HepG2 (cell line): ENCODE measurements around the gene CDKL2. TPM values are rescaled to one million over a fixed set of nuclear protein-coding genes. Genes with fewer than 3 reads are reported as not detected.
"Not testable (repeated sequence)": the region's sequence is repeated elsewhere in the genome, so short reads cannot be mapped to it uniquely, and the experiment has no call there.

Experiments
- ATAC-seq: fragments of 200-7000 bp; cut with Tn5 transposase; 3 replicates; pipeline ENCODE4 v1.9.1; 2020; ENCODE audit warnings: mild to moderate bottlenecking, moderate library complexity
- BruUV-seq: library from RNA; stranded (reverse); fragments of 400-500 nt; replicated peaks from 2 replicates; lab custom pipeline; 2021; lab: Mats Ljungman, UMichigan
- CTCF ChIA-PET: fragments of 300-600 bp; formaldehyde crosslinking; extraction: SDS; loops from one replicate; lab custom pipeline; 2021; ENCODE audit warnings: low total read pairs, inconsistent platforms, low intra/inter-chr PET ratio; lab: Yijun Ruan, JAX
- POLR2A ChIA-PET: fragments of 350-600 bp; sonication (Branson Sonifier 250); formaldehyde crosslinking; loops from one replicate; lab custom pipeline; 2020; ENCODE audit warnings: antibody characterized with exemption, inconsistent platforms; lab: Yijun Ruan, JAX
- DNase-seq: peaks from one replicate; pipeline ENCODE4 v3.0.0-alpha.2; 2015; ENCODE audit warnings: low spot score
- FAIRE-seq: peaks from 3 replicates; lab custom pipeline; 2011; peaks lifted over from hg19 to GRCh38; lab: Jason Lieb, UNC
- H2AFZ ChIP-seq: one replicate; pipeline ENCODE4 v1.6.1; 2011; ENCODE audit warnings: low read length, inconsistent platforms
- H3K27ac ChIP-seq: fragments of 300-600 bp; 3 replicates; pipeline ENCODE4 v1.8.0; 2011; ENCODE audit warnings: mixed run types, mild to moderate bottlenecking, mixed read lengths, low read length, inconsistent platforms; ENCODE audit not compliant: insufficient read depth; ENCODE audit errors: extremely low read length
- H3K27me3 ChIP-seq, 2 experiments: fragments of 200-600 bp in 1 of 2; 2 replicates in 1 of 2; 3 replicates in 1 of 2; pipeline versions ENCODE4 v1.6.0 to v1.8.0; 2011; ENCODE audit warnings: low read length in 2 of 2, mild to moderate bottlenecking in 2 of 2, moderate library complexity in 2 of 2, inconsistent platforms in 1 of 2; ENCODE audit not compliant: insufficient read depth in 2 of 2, control insufficient read depth in 1 of 2
- H3K36me3 ChIP-seq, 2 experiments: fragments of 200-600 bp in 1 of 2; replicated peaks in 1 of 2; 2 replicates in 1 of 2; 3 replicates in 1 of 2; pipeline versions ENCODE4 v1.5.1 to v1.8.0; 2011; ENCODE audit warnings: low read length in 2 of 2, inconsistent platforms in 1 of 2; ENCODE audit not compliant: insufficient read depth in 2 of 2, control insufficient read depth in 1 of 2
- H3K4me1 ChIP-seq: 2 replicates; pipeline ENCODE4 v1.5.1; 2012; ENCODE audit warnings: low read length, inconsistent platforms; ENCODE audit not compliant: insufficient read depth
- H3K4me2 ChIP-seq: 2 replicates; pipeline ENCODE4 v1.6.0; 2011; ENCODE audit warnings: low read depth, low read length, inconsistent platforms
- H3K4me3 ChIP-seq, 3 experiments: fragments of 200-600 bp in 1 of 3; sonication (generic), shearing (Covaris generic) in 1 of 3; replicated peaks in 1 of 3; 2 replicates each; pipeline ENCODE4 v1.5.1; 2011 to 2016; ENCODE audit warnings: low read length in 3 of 3, inconsistent platforms in 2 of 3, low read depth in 2 of 3, mild to moderate bottlenecking in 2 of 3, control low read depth in 1 of 3, mixed read lengths in 1 of 3; ENCODE audit not compliant: insufficient read depth in 1 of 3
- H3K79me2 ChIP-seq: one replicate; pipeline ENCODE4 v1.6.1; 2011; ENCODE audit warnings: low read length, inconsistent platforms; ENCODE audit not compliant: insufficient read depth
- H3K9ac ChIP-seq: 2 replicates; pipeline ENCODE4 v1.6.0; 2011; ENCODE audit warnings: mild to moderate bottlenecking, low read depth, low read length, inconsistent platforms; ENCODE audit not compliant: insufficient read depth
- H3K9me3 ChIP-seq: 2 replicates; pipeline ENCODE4 v1.5.1; 2012; ENCODE audit warnings: mild to moderate bottlenecking, low read length
- H4K20me1 ChIP-seq: 2 replicates; pipeline ENCODE4 v1.6.0; 2011; ENCODE audit warnings: inconsistent platforms, mild to moderate bottlenecking, low read length, moderate library complexity; ENCODE audit not compliant: insufficient read depth
- CEBPB ChIP-seq: IDR thresholded peaks from 2 replicates; pipeline ENCODE4 v1.6.1; 2011; ENCODE audit warnings: low read depth, low read length, improper control_type of control experiment, borderline replicate concordance
- CEBPG ChIP-seq: IDR thresholded peaks from 2 replicates; pipeline ENCODE4 v1.6.1; 2016
- GFI1 ChIP-seq: sonication (generic); formaldehyde crosslinking; IDR thresholded peaks from 2 replicates; pipeline ENCODE4 v1.5.0; 2020; ENCODE audit warnings: missing genetic modification reagents, mild to moderate bottlenecking, borderline replicate concordance
- KDM1A ChIP-seq: IDR thresholded peaks from 2 replicates; pipeline ENCODE4 v1.6.1; 2016; ENCODE audit warnings: missing compliant biosample characterization
- NCOA2 ChIP-seq: sonication (generic); formaldehyde crosslinking; IDR thresholded peaks from 2 replicates; pipeline ENCODE4 v1.8.0; 2022; ENCODE audit warnings: inconsistent platforms
- TEAD3 ChIP-seq: optimal IDR thresholded peaks from 2 replicates; pipeline ENCODE3; 2016; ENCODE audit warnings: borderline replicate concordance
- ZNF460 ChIP-seq: sonication (generic); formaldehyde crosslinking; IDR thresholded peaks from 2 replicates; pipeline ENCODE4 v1.5.1; 2020; ENCODE audit warnings: missing genetic modification reagents, mild to moderate bottlenecking, borderline replicate concordance
- ZNF629 ChIP-seq: sonication (generic); formaldehyde crosslinking; conservative IDR thresholded peaks from 2 replicates; pipeline ENCODE4 v1.5.0; 2020; ENCODE audit warnings: missing genetic modification reagents
- WGBS: methylation state at CpG from one replicate; pipeline ENCODE4 v1.1.6; 2017; ENCODE audit warnings: low lambda C conversion rate; 5-methylcytosine and 5-hydroxymethylcytosine counted together
- in situ Hi-C: cut with HindIII; loops from 2 replicates; pipeline ENCODE4 v1.10.0; 2017; ENCODE audit warnings: low pct_unique_long_range_greater_than_20kb; ENCODE audit not compliant: extremely low pct_ligation_motif_present
- intact Hi-C: fragments of 100-400 bp; cut with micrococcal nuclease; formaldehyde crosslinking; loops from one replicate; pipeline ENCODE4 v1.10.0; 2022; ENCODE audit not compliant: unreplicated experiment
- polyA plus RNA-seq, 8 experiments: library from polyadenylated mRNA; depleted of rRNA in 3 of 8; stranded (reverse) in 7 of 8; unstranded in 1 of 8; fragments of >200 nt; fragmentation: Illumina TruSeq in 4 of 8; extraction: Trizol in 4 of 8; gene quantifications; 2 replicates each; pipeline versions ENCODE4 v1.2.1 to v1.2.3, GENCODE V29; 2011 to 2016; ENCODE audit warnings: low read depth in 4 of 8, missing spikeins in 1 of 8, mixed read lengths in 1 of 8; ENCODE audit not compliant: insufficient read depth in 1 of 8
- total RNA-seq, 5 experiments: library from RNA; depleted of rRNA; stranded (reverse); fragments of >200 nt; fragmentation: Illumina TruSeq; extraction: Trizol; gene quantifications; 2 replicates each; pipeline ENCODE4 v1.2.3, GENCODE V29; 2016; ENCODE audit warnings: low read depth in 1 of 5
- TF ChIP-seq, protein P1 (sequence below): sonication (generic); formaldehyde crosslinking; IDR thresholded peaks from 2 replicates; pipeline ENCODE4 v1.4.0; 2020; ENCODE audit warnings: missing genetic modification reagents

Gene CDKL2
- total and polyA plus RNA-seq, 2 of the 13 experiments (the other 11 are each of a cell fraction or from before 2014, with no cell fraction given): not detected

DNA sequence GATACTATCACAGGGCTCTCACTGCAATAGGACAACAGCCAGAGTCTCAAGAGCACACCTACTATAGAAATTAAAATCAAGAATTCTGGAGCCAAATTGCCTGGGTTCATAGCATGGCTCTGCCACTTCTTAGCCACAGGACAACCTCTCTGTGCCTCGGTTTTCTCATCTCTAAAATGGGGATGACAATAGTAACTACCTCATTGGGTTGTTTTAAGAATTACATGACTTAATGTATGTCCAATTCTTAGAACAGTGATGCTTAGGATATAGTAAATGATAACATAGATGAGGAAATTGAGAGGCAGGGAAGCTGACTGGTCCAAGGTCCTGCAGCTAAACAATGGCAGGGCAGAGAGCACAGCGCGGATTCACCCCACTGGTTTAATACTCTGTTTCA lies 85.5 kb downstream of the CDKL2 start:
- Histone ChIP-seq H3K4me3 (no peak overlapping the region), H3K27me3 (no peaks in the 10 kb centered on the region), H3K9ac (no peak overlapping the region), H3K4me2 (no peak overlapping the region), H3K4me1 (peaks cover 6% of the 10 kb centered on the region; the same call in 1 of the 2 replicates), H2AFZ (no peak overlapping the region), H3K27ac (no peak overlapping the region), H4K20me1 (no peaks in the 10 kb centered on the region), H3K9me3 (no peaks in the 10 kb centered on the region), H3K36me3 (0 out of 5 replicates have a peak, but pooled peaks cover 1 to 6% of the 10 kb centered on the region in 2 experiments), H3K79me2 (no peaks in the 10 kb centered on the region)
- DNase-seq (no peak), FAIRE-seq (no peak), ATAC-seq (no peak)
- in situ Hi-C loops (no loop called here), intact Hi-C loops (no loop called here)
- no TSS peak for BruUV-seq
- POLR2A ChIA-PET: no interaction called here
- TF ChIP-seq ZNF629 (CRISPR knock-in tag): peak; percentile 51; the same call in 1 of the 2 replicates
- TF ChIP-seq NCOA2 (CRISPR knock-in tag): no peak
- 87% methylated on average over 3 of the region's 3 CpGs for WGBS
- CTCF ChIA-PET: no interaction called here

- CTCF ChIA-PET, intact Hi-C loops, FAIRE-seq, H3K36me3 ChIP-seq, H3K27me3 ChIP-seq, H3K4me1 ChIP-seq, H3K79me2 ChIP-seq, H3K9me3 ChIP-seq, ATAC-seq, H3K4me2 ChIP-seq, H3K4me3 ChIP-seq, H3K9ac ChIP-seq, POLR2A ChIA-PET, H3K27ac ChIP-seq, DNase-seq, H2AFZ ChIP-seq, in situ Hi-C loops, H4K20me1 ChIP-seq, BruUV-seq: not testable (repeated sequence)
- 75% methylated on average over 8 of the region's 8 CpGs for WGBS
- TF ChIP-seq ZNF460 (CRISPR knock-in tag) (peak; percentile 51; the same call in 1 of the 2 replicates), CEBPB (peak; percentile 71), KDM1A (CRISPR knock-in tag) (0 out of 2 replicates have a peak, but pooled peaks have one; percentile 42), TEAD3 (CRISPR knock-in tag) (peak; percentile 57), GFI1 (CRISPR knock-in tag) (peak; percentile 76), CEBPG (CRISPR knock-in tag) (peak; percentile 70)
- TF ChIP-seq, protein P1, sequence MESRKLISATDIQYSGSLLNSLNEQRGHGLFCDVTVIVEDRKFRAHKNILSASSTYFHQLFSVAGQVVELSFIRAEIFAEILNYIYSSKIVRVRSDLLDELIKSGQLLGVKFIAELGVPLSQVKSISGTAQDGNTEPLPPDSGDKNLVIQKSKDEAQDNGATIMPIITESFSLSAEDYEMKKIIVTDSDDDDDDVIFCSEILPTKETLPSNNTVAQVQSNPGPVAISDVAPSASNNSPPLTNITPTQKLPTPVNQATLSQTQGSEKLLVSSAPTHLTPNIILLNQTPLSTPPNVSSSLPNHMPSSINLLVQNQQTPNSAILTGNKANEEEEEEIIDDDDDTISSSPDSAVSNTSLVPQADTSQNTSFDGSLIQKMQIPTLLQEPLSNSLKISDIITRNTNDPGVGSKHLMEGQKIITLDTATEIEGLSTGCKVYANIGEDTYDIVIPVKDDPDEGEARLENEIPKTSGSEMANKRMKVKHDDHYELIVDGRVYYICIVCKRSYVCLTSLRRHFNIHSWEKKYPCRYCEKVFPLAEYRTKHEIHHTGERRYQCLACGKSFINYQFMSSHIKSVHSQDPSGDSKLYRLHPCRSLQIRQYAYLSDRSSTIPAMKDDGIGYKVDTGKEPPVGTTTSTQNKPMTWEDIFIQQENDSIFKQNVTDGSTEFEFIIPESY (CRISPR knock-in tag): peak; percentile 81
Observed at GRCh38 chr4:75544220-75544619, 86.1 kb downstream of the CDKL2 start.
